A549 (cell line): ENCODE data around the gene PIGB.

Source experiments
- BHLHE40 ChIP-seq: IDR thresholded peaks from 2 replicates; pipeline ENCODE4 v1.6.1; 2012; ENCODE audit warnings: low read depth, low read length, inconsistent platforms
- CHD2 ChIP-seq: fragments of 150-350 bp; IDR thresholded peaks from 2 replicates; pipeline ENCODE4 v1.6.1; 2014; ENCODE audit warnings: low read length; ENCODE audit not compliant: partially characterized antibody
- EP300 ChIP-seq, 2 experiments: fragments of >200 bp; sonication (Bioruptor Twin); formaldehyde crosslinking; IDR thresholded peaks; 2 replicates in 1 of 2; 3 replicates in 1 of 2; pipeline ENCODE4 v1.6.1; 2016 to 2017
- JUNB ChIP-seq: fragments of >200 bp; sonication (Bioruptor Twin); formaldehyde crosslinking; IDR thresholded peaks from 2 replicates; pipeline ENCODE4 v1.6.1; 2016
- PHF8 ChIP-seq: fragments of 200-600 bp; sonication (generic); IDR thresholded peaks from 2 replicates; pipeline ENCODE4 v1.6.1; 2016; ENCODE audit warnings: low read depth, mild to moderate bottlenecking, antibody characterized with exemption, moderate library complexity, borderline replicate concordance
- POLR2A ChIP-seq: IDR thresholded peaks from 2 replicates; pipeline ENCODE4 v1.6.1; 2012; ENCODE audit warnings: mild to moderate bottlenecking, low read length
- RFX5 ChIP-seq: fragments of 450-650 bp; IDR thresholded peaks from 2 replicates; pipeline ENCODE4 v1.7.1; 2014; ENCODE audit warnings: antibody characterized with exemption, mild to moderate bottlenecking, moderate library complexity
- SMC3 ChIP-seq: fragments of >200 bp; sonication (Bioruptor Twin); formaldehyde crosslinking; IDR thresholded peaks from 3 replicates; pipeline ENCODE4 v1.6.1; 2018; ENCODE audit warnings: inconsistent platforms
- USF2 ChIP-seq: fragments of 450-650 bp; IDR thresholded peaks from 2 replicates; pipeline ENCODE4 v1.6.1; 2014; ENCODE audit warnings: antibody characterized with exemption
- ZFP36 ChIP-seq: fragments of 450-650 bp; IDR thresholded peaks from 2 replicates; pipeline ENCODE4 v1.6.1; 2014; ENCODE audit warnings: borderline replicate concordance; ENCODE audit not compliant: partially characterized antibody
- TF ChIP-seq, protein P1 (sequence below): fragments of >200 bp; sonication (Bioruptor Twin); formaldehyde crosslinking; IDR thresholded peaks from 3 replicates; pipeline ENCODE4 v1.5.1; 2016
- TF ChIP-seq, protein P2 (sequence below): fragments of 200-600 bp; sonication (generic); IDR thresholded peaks from 2 replicates; pipeline ENCODE4 v1.6.1; 2016; ENCODE audit warnings: antibody characterized with exemption, mild to moderate bottlenecking, moderate library complexity
- TF ChIP-seq, protein P3 (sequence below): fragments of 250-450 bp; sonication (Bioruptor Pico); IDR thresholded peaks from 2 replicates; pipeline ENCODE4 v1.5.0; 2021; ENCODE audit warnings: mild to moderate bottlenecking, moderate library complexity, borderline replicate concordance
- TF ChIP-seq, protein P4 (sequence below): IDR thresholded peaks from 2 replicates; pipeline ENCODE4 v1.6.1; 2012

DNA sequence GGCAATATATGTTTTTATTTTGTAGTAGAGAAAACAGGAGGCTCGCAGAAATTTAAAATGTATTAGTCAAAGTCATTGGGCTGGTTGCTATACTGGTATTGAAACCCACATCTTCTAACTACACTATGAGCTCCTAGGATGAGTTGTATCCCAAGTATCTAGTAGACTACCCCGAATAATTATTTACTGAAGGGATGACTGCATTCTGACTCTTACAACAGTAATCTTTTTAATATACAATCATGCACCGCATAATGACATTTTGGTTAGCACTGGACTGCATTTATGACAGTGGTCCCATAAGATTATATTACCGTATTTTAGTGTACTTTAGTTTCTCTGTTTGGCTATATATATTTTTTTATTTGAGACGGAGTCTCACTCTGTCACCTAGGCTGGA, 15.3 kb downstream of the PIGB start:
- TF ChIP-seq CHD2: no peak
- no peak for TF ChIP-seq BHLHE40
- TF ChIP-seq, protein P1, sequence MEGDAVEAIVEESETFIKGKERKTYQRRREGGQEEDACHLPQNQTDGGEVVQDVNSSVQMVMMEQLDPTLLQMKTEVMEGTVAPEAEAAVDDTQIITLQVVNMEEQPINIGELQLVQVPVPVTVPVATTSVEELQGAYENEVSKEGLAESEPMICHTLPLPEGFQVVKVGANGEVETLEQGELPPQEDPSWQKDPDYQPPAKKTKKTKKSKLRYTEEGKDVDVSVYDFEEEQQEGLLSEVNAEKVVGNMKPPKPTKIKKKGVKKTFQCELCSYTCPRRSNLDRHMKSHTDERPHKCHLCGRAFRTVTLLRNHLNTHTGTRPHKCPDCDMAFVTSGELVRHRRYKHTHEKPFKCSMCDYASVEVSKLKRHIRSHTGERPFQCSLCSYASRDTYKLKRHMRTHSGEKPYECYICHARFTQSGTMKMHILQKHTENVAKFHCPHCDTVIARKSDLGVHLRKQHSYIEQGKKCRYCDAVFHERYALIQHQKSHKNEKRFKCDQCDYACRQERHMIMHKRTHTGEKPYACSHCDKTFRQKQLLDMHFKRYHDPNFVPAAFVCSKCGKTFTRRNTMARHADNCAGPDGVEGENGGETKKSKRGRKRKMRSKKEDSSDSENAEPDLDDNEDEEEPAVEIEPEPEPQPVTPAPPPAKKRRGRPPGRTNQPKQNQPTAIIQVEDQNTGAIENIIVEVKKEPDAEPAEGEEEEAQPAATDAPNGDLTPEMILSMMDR: no peak
- no peak for TF ChIP-seq PHF8
- no peak for TF ChIP-seq ZFP36
- TF ChIP-seq, protein P2, sequence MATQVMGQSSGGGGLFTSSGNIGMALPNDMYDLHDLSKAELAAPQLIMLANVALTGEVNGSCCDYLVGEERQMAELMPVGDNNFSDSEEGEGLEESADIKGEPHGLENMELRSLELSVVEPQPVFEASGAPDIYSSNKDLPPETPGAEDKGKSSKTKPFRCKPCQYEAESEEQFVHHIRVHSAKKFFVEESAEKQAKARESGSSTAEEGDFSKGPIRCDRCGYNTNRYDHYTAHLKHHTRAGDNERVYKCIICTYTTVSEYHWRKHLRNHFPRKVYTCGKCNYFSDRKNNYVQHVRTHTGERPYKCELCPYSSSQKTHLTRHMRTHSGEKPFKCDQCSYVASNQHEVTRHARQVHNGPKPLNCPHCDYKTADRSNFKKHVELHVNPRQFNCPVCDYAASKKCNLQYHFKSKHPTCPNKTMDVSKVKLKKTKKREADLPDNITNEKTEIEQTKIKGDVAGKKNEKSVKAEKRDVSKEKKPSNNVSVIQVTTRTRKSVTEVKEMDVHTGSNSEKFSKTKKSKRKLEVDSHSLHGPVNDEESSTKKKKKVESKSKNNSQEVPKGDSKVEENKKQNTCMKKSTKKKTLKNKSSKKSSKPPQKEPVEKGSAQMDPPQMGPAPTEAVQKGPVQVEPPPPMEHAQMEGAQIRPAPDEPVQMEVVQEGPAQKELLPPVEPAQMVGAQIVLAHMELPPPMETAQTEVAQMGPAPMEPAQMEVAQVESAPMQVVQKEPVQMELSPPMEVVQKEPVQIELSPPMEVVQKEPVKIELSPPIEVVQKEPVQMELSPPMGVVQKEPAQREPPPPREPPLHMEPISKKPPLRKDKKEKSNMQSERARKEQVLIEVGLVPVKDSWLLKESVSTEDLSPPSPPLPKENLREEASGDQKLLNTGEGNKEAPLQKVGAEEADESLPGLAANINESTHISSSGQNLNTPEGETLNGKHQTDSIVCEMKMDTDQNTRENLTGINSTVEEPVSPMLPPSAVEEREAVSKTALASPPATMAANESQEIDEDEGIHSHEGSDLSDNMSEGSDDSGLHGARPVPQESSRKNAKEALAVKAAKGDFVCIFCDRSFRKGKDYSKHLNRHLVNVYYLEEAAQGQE: no peak
- no peak for TF ChIP-seq USF2
- TF ChIP-seq EP300 (IDR thresholded peaks at IDR 0.05): no peak
- no peak for TF ChIP-seq JUNB
- TF ChIP-seq, protein P3, sequence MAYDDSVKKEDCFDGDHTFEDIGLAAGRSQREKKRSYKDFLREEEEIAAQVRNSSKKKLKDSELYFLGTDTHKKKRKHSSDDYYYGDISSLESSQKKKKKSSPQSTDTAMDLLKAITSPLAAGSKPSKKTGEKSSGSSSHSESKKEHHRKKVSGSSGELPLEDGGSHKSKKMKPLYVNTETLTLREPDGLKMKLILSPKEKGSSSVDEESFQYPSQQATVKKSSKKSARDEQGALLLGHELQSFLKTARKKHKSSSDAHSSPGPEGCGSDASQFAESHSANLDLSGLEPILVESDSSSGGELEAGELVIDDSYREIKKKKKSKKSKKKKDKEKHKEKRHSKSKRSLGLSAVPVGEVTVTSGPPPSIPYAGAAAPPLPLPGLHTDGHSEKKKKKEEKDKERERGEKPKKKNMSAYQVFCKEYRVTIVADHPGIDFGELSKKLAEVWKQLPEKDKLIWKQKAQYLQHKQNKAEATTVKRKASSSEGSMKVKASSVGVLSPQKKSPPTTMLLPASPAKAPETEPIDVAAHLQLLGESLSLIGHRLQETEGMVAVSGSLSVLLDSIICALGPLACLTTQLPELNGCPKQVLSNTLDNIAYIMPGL (CRISPR knock-in tag): no peak
- TF ChIP-seq, protein P4, sequence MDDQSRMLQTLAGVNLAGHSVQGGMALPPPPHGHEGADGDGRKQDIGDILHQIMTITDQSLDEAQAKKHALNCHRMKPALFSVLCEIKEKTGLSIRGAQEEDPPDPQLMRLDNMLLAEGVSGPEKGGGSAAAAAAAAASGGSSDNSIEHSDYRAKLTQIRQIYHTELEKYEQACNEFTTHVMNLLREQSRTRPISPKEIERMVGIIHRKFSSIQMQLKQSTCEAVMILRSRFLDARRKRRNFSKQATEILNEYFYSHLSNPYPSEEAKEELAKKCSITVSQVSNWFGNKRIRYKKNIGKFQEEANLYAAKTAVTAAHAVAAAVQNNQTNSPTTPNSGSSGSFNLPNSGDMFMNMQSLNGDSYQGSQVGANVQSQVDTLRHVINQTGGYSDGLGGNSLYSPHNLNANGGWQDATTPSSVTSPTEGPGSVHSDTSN: no peak
- TF ChIP-seq RFX5: no peak
- TF ChIP-seq SMC3: no peak
- TF ChIP-seq POLR2A: no peak
